HS-27A (cell line): ENCODE data around the gene SERPINF2.
"Not testable (repeated sequence)": the region's sequence is repeated elsewhere in the genome, so short reads cannot be mapped to it uniquely, and the experiment has no call there.

Experiments
- DNase-seq: peaks from one replicate; pipeline ENCODE4 v3.0.0-alpha.2; 2012; ENCODE audit warnings: low read depth, missing footprints

Gene SERPINF2

GRCh38 chr17:1716076-1716911 is 26.4 kb upstream of the SERPINF2 start:
- peak; percentile 96 for DNase-seq

GRCh38 chr17:1716912-1717695 is 25.6 kb upstream of the SERPINF2 start:
- DNase-seq: peak; percentile 94

- no peak for DNase-seq
Measured at GRCh38 chr17:1718362-1719165, 24.1 kb upstream of the SERPINF2 start.

- no peak for DNase-seq
Measured at GRCh38 chr17:1720856-1721386, 21.8 kb upstream of the SERPINF2 start.

- not testable (repeated sequence) for DNase-seq
Measured at GRCh38 chr17:1722022-1722421, 20.6 kb upstream of the SERPINF2 start.

GRCh38 chr17:1724351-1724868 is 18.3 kb upstream of the SERPINF2 start, which contains the start of gene WDR81:
Gene WDR81 (plus strand): TSS chr17:1724704. CDS start chr17:1724960, 256 bp downstream.
- DNase-seq: no peak

- DNase-seq: no peak
Measured at GRCh38 chr17:1724869-1725641, 17.6 kb upstream of the SERPINF2 start.

- DNase-seq: no peak
Measured at GRCh38 chr17:1725642-1726511, 16.8 kb upstream of the SERPINF2 start.

GRCh38 chr17:1726626-1727257 is 15.9 kb upstream of the SERPINF2 start:
- DNase-seq: no peak

GRCh38 chr17:1727258-1727789 is 15.3 kb upstream of the SERPINF2 start:
- DNase-seq: no peak

- no peak for DNase-seq
Measured at GRCh38 chr17:1727876-1728630, 14.6 kb upstream of the SERPINF2 start.

GRCh38 chr17:1729966-1730325 is 12.7 kb upstream of the SERPINF2 start:
- DNase-seq: no peak

- DNase-seq: no peak
Measured at GRCh38 chr17:1730326-1731193, 12.1 kb upstream of the SERPINF2 start.

- no peak for DNase-seq
Measured at GRCh38 chr17:1731194-1731506, 11.5 kb upstream of the SERPINF2 start.

GRCh38 chr17:1732241-1732832 is 10.3 kb upstream of the SERPINF2 start:
- no peak for DNase-seq

- no peak for DNase-seq
Measured at GRCh38 chr17:1732833-1733321, 9.8 kb upstream of the SERPINF2 start.

GRCh38 chr17:1733759-1734158 is 8.9 kb upstream of the SERPINF2 start:
- no peak for DNase-seq
